HEK293T (cell line): ENCODE data around the gene KRT75.

Experiments
- CTCF ChIA-PET: fragments of 350-600 bp; formaldehyde crosslinking; extraction: SDS; loops from one replicate; lab custom pipeline; 2021; ENCODE audit warnings: antibody characterized with exemption, inconsistent platforms; lab: Yijun Ruan, JAX
- POLR2A ChIA-PET: fragments of 350-600 bp; formaldehyde crosslinking; extraction: SDS; loops from one replicate; lab custom pipeline; 2020; ENCODE audit warnings: antibody characterized with exemption, inconsistent platforms; lab: Yijun Ruan, JAX
- DNase-seq: peaks from one replicate; pipeline ENCODE4 v3.0.0; 2012; ENCODE audit warnings: mixed read lengths; ENCODE audit errors: extremely low spot score
- ARNT ChIP-seq: fragments of 450-650 bp; IDR thresholded peaks from 2 replicates; pipeline ENCODE4 v1.6.1; 2017; ENCODE audit warnings: mild to moderate bottlenecking
- BHLHE40 ChIP-seq: fragments of 450-650 bp; IDR thresholded peaks from 2 replicates; pipeline ENCODE4 v1.6.1; 2016; ENCODE audit warnings: mild to moderate bottlenecking, moderate library complexity, borderline replicate concordance
- CTBP1 ChIP-seq: fragments of 450-650 bp; IDR thresholded peaks from 2 replicates; pipeline ENCODE4 v1.6.1; 2016; ENCODE audit warnings: borderline replicate concordance
- ELF4 ChIP-seq: fragments of 450-650 bp; IDR thresholded peaks from 2 replicates; pipeline ENCODE4 v1.6.1; 2017; ENCODE audit warnings: antibody characterized with exemption
- FOXA1 ChIP-seq: fragments of 450-650 bp; IDR thresholded peaks from 2 replicates; pipeline ENCODE4 v1.6.1; 2016; ENCODE audit warnings: mild to moderate bottlenecking
- FOXK2 ChIP-seq: fragments of 450-650 bp; IDR thresholded peaks from 2 replicates; pipeline ENCODE4 v1.6.1; 2016; ENCODE audit warnings: mild to moderate bottlenecking
- FOXM1 ChIP-seq: fragments of 450-650 bp; IDR thresholded peaks from 2 replicates; pipeline ENCODE4 v1.6.1; 2017; ENCODE audit warnings: mild to moderate bottlenecking, borderline replicate concordance
- HDGF ChIP-seq: fragments of 450-650 bp; IDR thresholded peaks from 2 replicates; pipeline ENCODE4 v1.6.1; 2017; ENCODE audit warnings: antibody characterized with exemption, borderline replicate concordance
- L3MBTL2 ChIP-seq: fragments of 450-650 bp; conservative IDR thresholded peaks from 2 replicates; pipeline ENCODE4 v1.6.1; 2016; ENCODE audit warnings: mild to moderate bottlenecking
- LEF1 ChIP-seq: fragments of 450-650 bp; IDR thresholded peaks from 2 replicates; pipeline ENCODE4 v1.6.1; 2017; ENCODE audit warnings: mild to moderate bottlenecking, borderline replicate concordance
- NFRKB ChIP-seq: fragments of 450-650 bp; IDR thresholded peaks from 2 replicates; pipeline ENCODE4 v1.6.1; 2016; ENCODE audit warnings: mild to moderate bottlenecking, moderate library complexity
- SP1 ChIP-seq: fragments of 450-650 bp; IDR thresholded peaks from 2 replicates; pipeline ENCODE4 v1.6.1; 2017
- SUZ12 ChIP-seq: fragments of 450-650 bp; IDR thresholded peaks from 2 replicates; pipeline ENCODE4 v1.6.1; 2016; ENCODE audit warnings: mild to moderate bottlenecking
- TARDBP ChIP-seq: fragments of 450-650 bp; IDR thresholded peaks from 2 replicates; pipeline ENCODE4 v1.6.1; 2016
- ZNF384 ChIP-seq: fragments of 450-650 bp; IDR thresholded peaks from 2 replicates; pipeline ENCODE4 v1.6.1; 2016
- TF ChIP-seq, protein P1 (sequence below): fragments of 450-650 bp; IDR thresholded peaks from 2 replicates; pipeline ENCODE4 v1.6.1; 2016

The KRT75 gene

DNA sequence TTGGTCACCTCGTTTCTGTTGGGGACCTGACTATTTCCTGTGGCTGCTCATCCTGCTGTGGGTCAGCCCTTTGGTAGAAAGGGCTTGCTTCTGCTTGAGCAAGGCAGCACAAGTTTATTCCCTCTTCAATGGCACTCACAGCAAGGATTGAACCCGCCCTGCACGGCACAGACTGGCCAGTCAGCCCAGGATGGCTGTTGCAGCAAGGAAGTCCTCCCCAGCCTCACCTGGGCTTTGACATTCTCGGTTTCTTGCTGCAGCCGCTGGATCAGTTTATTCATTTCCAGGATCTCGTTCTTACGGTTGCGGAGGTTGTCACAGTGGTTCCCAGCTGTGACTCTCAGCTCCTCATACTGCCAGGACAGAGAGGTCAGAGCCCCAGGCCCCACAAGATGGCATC lies 37.5 kb downstream of the KRT75 start:
- DNase-seq = no peak
- POLR2A ChIA-PET = no interaction called here
- TF ChIP-seq L3MBTL2 (no peak), CTBP1 (no peak), BHLHE40 (no peak), TARDBP (no peak), ARNT (no peak), FOXA1 (no peak), SP1 (no peak), NFRKB (no peak), FOXK2 (no peak), HDGF (no peak), FOXM1 (no peak), ZNF384 (no peak), ELF4 (no peak), LEF1 (no peak), SUZ12 (no peak)
- TF ChIP-seq, protein P1, sequence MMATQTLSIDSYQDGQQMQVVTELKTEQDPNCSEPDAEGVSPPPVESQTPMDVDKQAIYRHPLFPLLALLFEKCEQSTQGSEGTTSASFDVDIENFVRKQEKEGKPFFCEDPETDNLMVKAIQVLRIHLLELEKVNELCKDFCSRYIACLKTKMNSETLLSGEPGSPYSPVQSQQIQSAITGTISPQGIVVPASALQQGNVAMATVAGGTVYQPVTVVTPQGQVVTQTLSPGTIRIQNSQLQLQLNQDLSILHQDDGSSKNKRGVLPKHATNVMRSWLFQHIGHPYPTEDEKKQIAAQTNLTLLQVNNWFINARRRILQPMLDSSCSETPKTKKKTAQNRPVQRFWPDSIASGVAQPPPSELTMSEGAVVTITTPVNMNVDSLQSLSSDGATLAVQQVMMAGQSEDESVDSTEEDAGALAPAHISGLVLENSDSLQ = no peak
- CTCF ChIA-PET = no interaction called here

GRCh38 chr12:52395761-52396434 lies 38.3 kb downstream of the KRT75 start:
- POLR2A ChIA-PET = no interaction called here
- peak; percentile 21 for DNase-seq
- TF ChIP-seq SP1 (no peak), ELF4 (no peak), ARNT (no peak), FOXA1 (no peak), L3MBTL2 (no peak), TARDBP (no peak)

GRCh38 chr12:52394836-52395405 lies 39.2 kb downstream of the KRT75 start:
- CTCF ChIA-PET = interaction anchor here (0.8 to 1.4 kb wide), 2 partner anchors 56 to 485 kb away, joined by 3 read pairs; no protein-coding TSS in a partner anchor
- DNase-seq = no peak
- POLR2A ChIA-PET = no interaction called here
- TF ChIP-seq FOXA1 (no peak), ARNT (no peak), LEF1 (no peak), BHLHE40 (no peak), L3MBTL2 (no peak), SP1 (no peak), SUZ12 (no peak), TARDBP (no peak), FOXM1 (no peak), CTBP1 (no peak), NFRKB (no peak), ZNF384 (no peak), FOXK2 (no peak), ELF4 (no peak), HDGF (no peak)
- TF ChIP-seq, protein P1 = no peak

More at GRCh38 chr12:52395761-52396434, 38.3 kb downstream of the KRT75 start:
- CTCF ChIA-PET = interaction anchor here (0.6 to 1.4 kb wide), 2 partner anchors 23 to 484 kb away, joined by 3 read pairs; no protein-coding TSS in a partner anchor

DNA sequence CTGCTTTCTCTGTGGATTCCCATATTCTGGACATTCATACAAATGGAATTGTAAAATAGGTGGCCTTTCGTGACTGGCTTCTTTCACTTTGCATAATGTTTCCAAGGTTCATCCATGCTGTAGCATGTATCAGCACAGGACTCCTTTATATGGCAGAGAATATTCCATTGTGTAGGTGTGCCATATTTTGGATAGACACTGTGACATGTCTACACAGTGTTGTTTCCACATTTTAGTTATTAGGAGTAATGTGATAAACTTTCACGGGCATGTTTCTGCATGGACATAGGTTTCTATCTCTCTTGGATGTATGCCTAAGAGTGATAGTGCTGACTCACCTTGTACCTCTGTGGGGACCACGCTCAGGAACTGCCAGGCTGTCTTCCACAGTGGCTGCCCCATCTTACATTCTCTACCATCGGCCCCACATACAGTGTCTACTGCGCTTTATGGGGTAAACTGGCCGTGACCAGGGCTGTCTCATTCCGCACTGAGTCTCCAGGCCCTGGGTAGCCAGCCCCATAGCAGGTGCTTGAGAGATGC lies 41.6 kb downstream of the KRT75 start:
- TF ChIP-seq LEF1 = no peak
- TF ChIP-seq SUZ12 = no peak
- TF ChIP-seq FOXA1 = no peak
- no peak for TF ChIP-seq BHLHE40
- no peak for TF ChIP-seq TARDBP
- TF ChIP-seq ZNF384 = no peak
- no peak for TF ChIP-seq HDGF
- TF ChIP-seq FOXK2 = no peak
- no peak for TF ChIP-seq NFRKB
- no peak for TF ChIP-seq CTBP1
- no peak for TF ChIP-seq FOXM1
- TF ChIP-seq ARNT = no peak
- no peak for TF ChIP-seq ELF4
- no peak for TF ChIP-seq SP1
- TF ChIP-seq, protein P1 = no peak
- TF ChIP-seq L3MBTL2 = no peak
- ChIA-PET CTCF (interaction anchor here (0.9 kb wide), 1 partner anchor 589 kb away, joined by 3 read pairs; no protein-coding TSS in a partner anchor), POLR2A (no interaction called here)
- no peak for DNase-seq

- DNase-seq = no peak
- ChIA-PET POLR2A (no interaction called here), CTCF (interaction anchor here (0.9 to 1.3 kb wide), 2 partner anchors 19 to 488 kb away, joined by 4 to 7 read pairs; no protein-coding TSS in a partner anchor)
- TF ChIP-seq ELF4 = no peak
- no peak for TF ChIP-seq ARNT
- no peak for TF ChIP-seq HDGF
- no peak for TF ChIP-seq CTBP1
- TF ChIP-seq, protein P1 = no peak
- TF ChIP-seq TARDBP = no peak
- no peak for TF ChIP-seq BHLHE40
- no peak for TF ChIP-seq NFRKB
- no peak for TF ChIP-seq L3MBTL2
- no peak for TF ChIP-seq ZNF384
- no peak for TF ChIP-seq FOXA1
- no peak for TF ChIP-seq SUZ12
- TF ChIP-seq FOXK2 = no peak
- no peak for TF ChIP-seq FOXM1
- no peak for TF ChIP-seq SP1
- TF ChIP-seq LEF1 = no peak
Measured at GRCh38 chr12:52391618-52392002, 42.6 kb downstream of the KRT75 start.
